K562 (cell line): Measurements from ENCODE around the gene C10orf143. TPM values are rescaled to one million over a fixed set of nuclear protein-coding genes. Genes with fewer than 3 reads are reported as not detected.

Source experiments
- ATAC-seq: fragments of 200-7000 bp; cut with Tn5 transposase; 3 replicates; pipeline ENCODE4 v1.9.1; 2020; ENCODE audit warnings: moderate library complexity
- BruUV-seq: library from RNA; stranded (reverse); fragments of 400-500 nt; replicated peaks from 2 replicates; lab custom pipeline; 2021; lab: Mats Ljungman, UMichigan
- CTCF ChIA-PET: fragments of 300-600 bp; formaldehyde crosslinking; extraction: SDS; loops from one replicate; lab custom pipeline; 2021; ENCODE audit warnings: low intra/inter-chr PET ratio; lab: Yijun Ruan, JAX
- POLR2A ChIA-PET: fragments of 300-600, 350-650 bp; sonication (Branson Sonifier 250); formaldehyde crosslinking; extraction: SDS; loops from one replicate; lab custom pipeline; 2021; ENCODE audit warnings: antibody characterized with exemption, inconsistent platforms; lab: Yijun Ruan, JAX
- DNase-seq, 4 experiments: peaks; one replicate each; pipeline versions ENCODE4 v3.0.0 to v3.0.0-alpha.2; 2011 to 2018; ENCODE audit warnings: low spot score in 3 of 4, mixed read lengths in 3 of 4; ENCODE audit errors: extremely low read depth in 1 of 4
- FAIRE-seq: peaks from 2 replicates; lab custom pipeline; 2011; peaks lifted over from hg19 to GRCh38; lab: Jason Lieb, UNC
- H2AFZ ChIP-seq: 2 replicates; pipeline ENCODE4 v1.6.0; 2011; ENCODE audit warnings: low read depth, low read length, control low read depth, inconsistent platforms
- H3K27ac ChIP-seq: fragments of 200-600 bp; 3 replicates; pipeline ENCODE4 v1.8.0; 2011; ENCODE audit warnings: low read depth, mild to moderate bottlenecking, control low read depth, inconsistent platforms, low read length, moderate library complexity, mixed read lengths; ENCODE audit errors: extremely low read depth
- H3K27me3 ChIP-seq, 2 experiments: fragments of 300-600 bp in 1 of 2; 2 replicates in 1 of 2; 3 replicates in 1 of 2; pipeline versions ENCODE4 v1.6.0 to v1.8.0; 2011; ENCODE audit warnings: inconsistent platforms in 2 of 2, low read length in 2 of 2, mild to moderate bottlenecking in 1 of 2, mixed read lengths in 1 of 2, moderate library complexity in 1 of 2; ENCODE audit not compliant: control insufficient read depth in 2 of 2, insufficient read depth in 2 of 2
- H3K36me3 ChIP-seq: fragments of 300-600 bp; 3 replicates; pipeline ENCODE4 v1.8.0; 2011; ENCODE audit warnings: mild to moderate bottlenecking, low read length, inconsistent platforms; ENCODE audit not compliant: control insufficient read depth, insufficient read depth
- H3K4me1 ChIP-seq, 2 experiments: fragments of 200-600 bp in 1 of 2; replicated peaks in 1 of 2; 2 replicates in 1 of 2; 3 replicates in 1 of 2; pipeline versions ENCODE4 v1.5.1 to v1.8.0; 2011; ENCODE audit warnings: inconsistent platforms in 2 of 2, low read length in 2 of 2, mild to moderate bottlenecking in 1 of 2, mixed read lengths in 1 of 2, moderate library complexity in 1 of 2; ENCODE audit not compliant: control insufficient read depth in 2 of 2, insufficient read depth in 2 of 2
- H3K4me2 ChIP-seq: 2 replicates; pipeline ENCODE4 v1.6.1; 2011; ENCODE audit warnings: low read length, control low read depth, inconsistent platforms, mixed read lengths; ENCODE audit not compliant: insufficient read depth
- H3K4me3 ChIP-seq: fragments of 200-600 bp; sonication (generic), shearing (Covaris generic); 2 replicates; pipeline ENCODE4 v1.5.1; 2016; ENCODE audit warnings: control low read depth, inconsistent platforms
- H3K79me2 ChIP-seq: fragments of 200-600 bp; 3 replicates; pipeline ENCODE4 v1.8.0; 2011; ENCODE audit warnings: low read length, inconsistent platforms; ENCODE audit not compliant: control insufficient read depth, insufficient read depth
- H3K9ac ChIP-seq, 2 experiments: 2 replicates each; pipeline versions ENCODE4 v1.6.0 to v1.6.1; 2011; ENCODE audit warnings: low read depth in 2 of 2, low read length in 2 of 2, control low read depth in 1 of 2, inconsistent platforms in 1 of 2, mild to moderate bottlenecking in 1 of 2, mixed read lengths in 1 of 2; ENCODE audit not compliant: insufficient read depth in 1 of 2
- H3K9me1 ChIP-seq: one replicate; pipeline ENCODE4 v1.6.0; 2011; ENCODE audit warnings: inconsistent platforms, mild to moderate bottlenecking, low read length, moderate library complexity; ENCODE audit not compliant: control insufficient read depth, insufficient read depth
- H3K9me3 ChIP-seq: replicated peaks from 2 replicates; pipeline ENCODE4 v1.5.1; 2011; ENCODE audit warnings: low read depth, low read length, inconsistent platforms; ENCODE audit not compliant: control insufficient read depth, insufficient read depth
- H4K20me1 ChIP-seq: replicated peaks from 2 replicates; pipeline ENCODE4 v1.6.1; 2011; ENCODE audit warnings: low read length, inconsistent platforms, mixed read lengths; ENCODE audit not compliant: control insufficient read depth, insufficient read depth
- ARID2 ChIP-seq: fragments of 450-650 bp; IDR thresholded peaks from 2 replicates; pipeline ENCODE4 v1.6.1; 2017; ENCODE audit warnings: antibody characterized with exemption, mild to moderate bottlenecking
- DIDO1 ChIP-seq: fragments of 450-650 bp; IDR thresholded peaks from 2 replicates; pipeline ENCODE4 v1.6.1; 2016; ENCODE audit warnings: low read depth, missing biosample characterization, missing genetic modification characterization
- HMG20B ChIP-seq: fragments of 250-450 bp; sonication (Bioruptor Pico); IDR thresholded peaks from 2 replicates; pipeline ENCODE4 v1.5.0; 2021; ENCODE audit warnings: mild to moderate bottlenecking
- MEF2A ChIP-seq: IDR thresholded peaks from 2 replicates; pipeline ENCODE4 v1.6.1; 2011; ENCODE audit warnings: low read depth, mild to moderate bottlenecking, low read length, moderate library complexity; ENCODE audit not compliant: control insufficient read depth
- NUFIP1 ChIP-seq: fragments of 450-650 bp; IDR thresholded peaks from 2 replicates; pipeline ENCODE4 v1.6.1; 2018; ENCODE audit not compliant: partially characterized antibody
- SMARCA5 ChIP-seq: fragments of 450-650 bp; IDR thresholded peaks from 2 replicates; pipeline ENCODE4 v1.6.1; 2016
- SP1 ChIP-seq: sonication (generic); formaldehyde crosslinking; IDR thresholded peaks from 2 replicates; pipeline ENCODE4 v1.8.1; 2022; ENCODE audit warnings: mild to moderate bottlenecking, missing genetic modification reagents
- ZNF778 ChIP-seq: fragments of 450-650 bp; formaldehyde crosslinking; IDR thresholded peaks from 2 replicates; pipeline ENCODE4 v1.4.0; 2020; ENCODE audit warnings: mild to moderate bottlenecking, moderate library complexity
- WGBS: fragments of 100-300 bp; shearing (Covaris generic); methylation state at CpG from one replicate; pipeline ENCODE4 v1.1.6; 2016; ENCODE audit warnings: low coverage, mixed read lengths; ENCODE audit not compliant: insufficient coverage; ENCODE audit errors: missing lambda C conversion rate; 5-methylcytosine and 5-hydroxymethylcytosine counted together
- in situ Hi-C: fragments of 300-500 bp; cut with MboI; formaldehyde crosslinking; loops from 4 replicates; pipeline ENCODE4 v1.15.0; 2018; ENCODE audit warnings: inconsistent platforms, mixed read lengths
- intact Hi-C: fragments of 100-400 bp; cut with micrococcal nuclease; formaldehyde crosslinking; loops from 2 replicates; pipeline ENCODE4 v1.14.2; 2022
- polyA plus RNA-seq, 8 experiments: library from polyadenylated mRNA; depleted of rRNA in 4 of 8; stranded (reverse) in 5 of 8; unstranded in 3 of 8; fragments of >200 nt; fragmentation: Nextera tagmentation in 2 of 8; fragmentation: Illumina TruSeq in 1 of 8; extraction: Ambion mirVana in 2 of 8; extraction: Trizol in 1 of 8; gene quantifications; 2 replicates each; pipeline versions ENCODE4 v1.2.1 to v1.2.3, GENCODE V29; 2011 to 2014; ENCODE audit warnings: inconsistent platforms in 1 of 8, missing spikeins in 1 of 8
- total RNA-seq, 7 experiments: library from RNA; depleted of rRNA in 6 of 7; stranded (reverse); fragments of >200 nt in 6 of 7; fragmentation: Illumina TruSeq in 2 of 7; extraction: Trizol in 2 of 7; gene quantifications; 2 replicates each; pipeline versions ENCODE4 v1.2.1 to v1.2.3, GENCODE V29; 2011 to 2021; ENCODE audit warnings: low replicate concordance in 1 of 7
- TF ChIP-seq, protein P1 (sequence below): fragments of 150-350 bp; conservative IDR thresholded peaks from 2 replicates; pipeline ENCODE4 v1.6.1; 2014; ENCODE audit warnings: low read length
- TF ChIP-seq, protein P2 (sequence below), 2 experiments: fragments of 450-650 bp; conservative IDR thresholded peaks; 2 replicates each; pipeline ENCODE4 v1.6.1; 2017; ENCODE audit warnings: mild to moderate bottlenecking in 2 of 2, moderate library complexity in 2 of 2
- TF ChIP-seq, protein P3 (sequence below): fragments of 450-650 bp; IDR thresholded peaks from 2 replicates; pipeline ENCODE4 v1.6.1; 2016; ENCODE audit warnings: antibody characterized with exemption
- TF ChIP-seq, protein P4 (sequence below), 2 experiments: fragments of 450-650 bp; IDR thresholded peaks; 2 replicates each; pipeline ENCODE4 v1.6.1; 2018; ENCODE audit warnings: mild to moderate bottlenecking in 2 of 2, low read depth in 1 of 2; ENCODE audit not compliant: partially characterized antibody in 2 of 2

The C10orf143 gene
- total and polyA plus RNA-seq, 9 of the 15 experiments (the other 6 are each of a cell fraction or from before 2014, with no cell fraction given): 0.07 to 0.42 (median 0.25) TPM; not detected in 2

DNA sequence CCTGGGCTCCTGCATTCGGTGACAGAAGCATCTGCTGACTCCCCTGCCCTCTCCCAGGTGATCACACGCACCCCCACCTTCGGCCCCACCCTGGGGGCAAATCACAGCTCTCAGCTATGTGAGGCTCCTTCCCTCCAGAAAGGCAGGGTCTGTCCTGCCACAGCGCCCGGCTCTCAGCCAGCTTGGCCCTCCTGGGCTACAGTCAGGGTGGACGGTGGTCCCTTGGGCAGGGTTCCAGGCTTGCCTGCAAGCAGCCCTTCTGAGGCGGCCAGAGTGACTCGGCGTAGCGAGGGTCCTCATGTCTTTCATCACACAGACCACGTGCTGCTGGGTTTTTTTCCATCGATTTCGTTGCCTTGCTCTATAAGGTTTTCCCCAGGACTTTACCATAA is 93.0 kb downstream of the C10orf143 start:
- Histone ChIP-seq H3K9me1 (no peaks in the 10 kb centered on the region), H3K9me3 (no peaks in the 10 kb centered on the region), H3K27me3 (peaks cover 10 to 50% of the 10 kb centered on the region in 2 experiments; a peak in 4 of 5 replicates), H4K20me1 (no peaks in the 10 kb centered on the region), H3K4me3 (no peak overlapping the region), H3K4me2 (no peak overlapping the region), H3K27ac (no peak overlapping the region), H3K36me3 (no peaks in the 10 kb centered on the region), H3K79me2 (no peaks in the 10 kb centered on the region), H3K4me1 (no peaks in the 10 kb centered on the region), H3K9ac (no peak overlapping the region), H2AFZ (no peak overlapping the region)
- ATAC-seq (no peak), DNase-seq (no peak), FAIRE-seq (no peak)
- WGBS: 1% methylated on average over 9 of the region's 13 CpGs
- ChIA-PET POLR2A (no interaction called here), CTCF (no interaction called here)
- intact Hi-C loops: no loop called here
- in situ Hi-C loops: no loop called here
- BruUV-seq: no TSS peak
- no peak for TF ChIP-seq DIDO1
- TF ChIP-seq, protein P1, sequence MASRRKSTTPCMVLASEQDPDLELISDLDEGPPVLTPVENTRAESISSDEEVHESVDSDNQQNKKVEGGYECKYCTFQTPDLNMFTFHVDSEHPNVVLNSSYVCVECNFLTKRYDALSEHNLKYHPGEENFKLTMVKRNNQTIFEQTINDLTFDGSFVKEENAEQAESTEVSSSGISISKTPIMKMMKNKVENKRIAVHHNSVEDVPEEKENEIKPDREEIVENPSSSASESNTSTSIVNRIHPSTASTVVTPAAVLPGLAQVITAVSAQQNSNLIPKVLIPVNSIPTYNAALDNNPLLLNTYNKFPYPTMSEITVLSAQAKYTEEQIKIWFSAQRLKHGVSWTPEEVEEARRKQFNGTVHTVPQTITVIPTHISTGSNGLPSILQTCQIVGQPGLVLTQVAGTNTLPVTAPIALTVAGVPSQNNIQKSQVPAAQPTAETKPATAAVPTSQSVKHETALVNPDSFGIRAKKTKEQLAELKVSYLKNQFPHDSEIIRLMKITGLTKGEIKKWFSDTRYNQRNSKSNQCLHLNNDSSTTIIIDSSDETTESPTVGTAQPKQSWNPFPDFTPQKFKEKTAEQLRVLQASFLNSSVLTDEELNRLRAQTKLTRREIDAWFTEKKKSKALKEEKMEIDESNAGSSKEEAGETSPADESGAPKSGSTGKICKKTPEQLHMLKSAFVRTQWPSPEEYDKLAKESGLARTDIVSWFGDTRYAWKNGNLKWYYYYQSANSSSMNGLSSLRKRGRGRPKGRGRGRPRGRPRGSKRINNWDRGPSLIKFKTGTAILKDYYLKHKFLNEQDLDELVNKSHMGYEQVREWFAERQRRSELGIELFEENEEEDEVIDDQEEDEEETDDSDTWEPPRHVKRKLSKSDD: no peak
- TF ChIP-seq MEF2A: no peak
- TF ChIP-seq, protein P2, sequence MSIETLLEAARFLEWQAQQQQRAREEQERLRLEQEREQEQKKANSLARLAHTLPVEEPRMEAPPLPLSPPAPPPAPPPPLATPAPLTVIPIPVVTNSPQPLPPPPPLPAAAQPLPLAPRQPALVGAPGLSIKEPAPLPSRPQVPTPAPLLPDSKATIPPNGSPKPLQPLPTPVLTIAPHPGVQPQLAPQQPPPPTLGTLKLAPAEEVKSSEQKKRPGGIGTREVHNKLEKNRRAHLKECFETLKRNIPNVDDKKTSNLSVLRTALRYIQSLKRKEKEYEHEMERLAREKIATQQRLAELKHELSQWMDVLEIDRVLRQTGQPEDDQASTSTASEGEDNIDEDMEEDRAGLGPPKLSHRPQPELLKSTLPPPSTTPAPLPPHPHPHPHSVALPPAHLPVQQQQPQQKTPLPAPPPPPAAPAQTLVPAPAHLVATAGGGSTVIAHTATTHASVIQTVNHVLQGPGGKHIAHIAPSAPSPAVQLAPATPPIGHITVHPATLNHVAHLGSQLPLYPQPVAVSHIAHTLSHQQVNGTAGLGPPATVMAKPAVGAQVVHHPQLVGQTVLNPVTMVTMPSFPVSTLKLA (conservative IDR thresholded peaks at IDR 0.05): no peak
- no peak for TF ChIP-seq NUFIP1
- no peak for TF ChIP-seq HMG20B (CRISPR knock-in tag)
- no peak for TF ChIP-seq SMARCA5
- no peak for TF ChIP-seq ARID2
- TF ChIP-seq SP1 (CRISPR knock-in tag): no peak
- TF ChIP-seq ZNF778: no peak
- TF ChIP-seq, protein P3, sequence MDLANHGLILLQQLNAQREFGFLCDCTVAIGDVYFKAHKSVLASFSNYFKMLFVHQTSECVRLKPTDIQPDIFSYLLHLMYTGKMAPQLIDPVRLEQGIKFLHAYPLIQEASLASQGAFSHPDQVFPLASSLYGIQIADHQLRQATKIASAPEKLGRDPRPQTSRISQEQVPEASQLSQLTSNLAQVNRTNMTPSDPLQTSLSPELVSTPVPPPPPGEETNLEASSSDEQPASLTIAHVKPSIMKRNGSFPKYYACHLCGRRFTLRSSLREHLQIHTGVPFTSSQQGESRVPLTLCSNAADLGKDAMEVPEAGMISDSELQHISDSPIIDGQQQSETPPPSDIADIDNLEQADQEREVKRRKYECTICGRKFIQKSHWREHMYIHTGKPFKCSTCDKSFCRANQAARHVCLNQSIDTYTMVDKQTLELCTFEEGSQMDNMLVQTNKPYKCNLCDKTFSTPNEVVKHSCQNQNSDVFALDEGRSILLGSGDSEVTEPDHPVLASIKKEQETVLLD: no peak
- TF ChIP-seq, protein P4, sequence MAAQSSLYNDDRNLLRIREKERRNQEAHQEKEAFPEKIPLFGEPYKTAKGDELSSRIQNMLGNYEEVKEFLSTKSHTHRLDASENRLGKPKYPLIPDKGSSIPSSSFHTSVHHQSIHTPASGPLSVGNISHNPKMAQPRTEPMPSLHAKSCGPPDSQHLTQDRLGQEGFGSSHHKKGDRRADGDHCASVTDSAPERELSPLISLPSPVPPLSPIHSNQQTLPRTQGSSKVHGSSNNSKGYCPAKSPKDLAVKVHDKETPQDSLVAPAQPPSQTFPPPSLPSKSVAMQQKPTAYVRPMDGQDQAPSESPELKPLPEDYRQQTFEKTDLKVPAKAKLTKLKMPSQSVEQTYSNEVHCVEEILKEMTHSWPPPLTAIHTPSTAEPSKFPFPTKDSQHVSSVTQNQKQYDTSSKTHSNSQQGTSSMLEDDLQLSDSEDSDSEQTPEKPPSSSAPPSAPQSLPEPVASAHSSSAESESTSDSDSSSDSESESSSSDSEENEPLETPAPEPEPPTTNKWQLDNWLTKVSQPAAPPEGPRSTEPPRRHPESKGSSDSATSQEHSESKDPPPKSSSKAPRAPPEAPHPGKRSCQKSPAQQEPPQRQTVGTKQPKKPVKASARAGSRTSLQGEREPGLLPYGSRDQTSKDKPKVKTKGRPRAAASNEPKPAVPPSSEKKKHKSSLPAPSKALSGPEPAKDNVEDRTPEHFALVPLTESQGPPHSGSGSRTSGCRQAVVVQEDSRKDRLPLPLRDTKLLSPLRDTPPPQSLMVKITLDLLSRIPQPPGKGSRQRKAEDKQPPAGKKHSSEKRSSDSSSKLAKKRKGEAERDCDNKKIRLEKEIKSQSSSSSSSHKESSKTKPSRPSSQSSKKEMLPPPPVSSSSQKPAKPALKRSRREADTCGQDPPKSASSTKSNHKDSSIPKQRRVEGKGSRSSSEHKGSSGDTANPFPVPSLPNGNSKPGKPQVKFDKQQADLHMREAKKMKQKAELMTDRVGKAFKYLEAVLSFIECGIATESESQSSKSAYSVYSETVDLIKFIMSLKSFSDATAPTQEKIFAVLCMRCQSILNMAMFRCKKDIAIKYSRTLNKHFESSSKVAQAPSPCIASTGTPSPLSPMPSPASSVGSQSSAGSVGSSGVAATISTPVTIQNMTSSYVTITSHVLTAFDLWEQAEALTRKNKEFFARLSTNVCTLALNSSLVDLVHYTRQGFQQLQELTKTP (IDR thresholded peaks at IDR 0.05; ENCODE audit: low read depth in 1 of 2, partially characterized antibody in 2 of 2): no peak
